HG03378 (cell line): Measurements from ENCODE around the gene ZNF208.
"Not testable (repeated sequence)": the region's sequence is repeated elsewhere in the genome, so short reads cannot be mapped to it uniquely, and the experiment has no call there.

Experiments
- ATAC-seq: cut with Tn5 transposase; IDR thresholded peaks from one replicate; pipeline ENCODE4 v1.9.1; 2021; ENCODE audit warnings: mild to moderate bottlenecking, moderate library complexity; ENCODE audit not compliant: unreplicated experiment

ZNF208 gene

DNA sequence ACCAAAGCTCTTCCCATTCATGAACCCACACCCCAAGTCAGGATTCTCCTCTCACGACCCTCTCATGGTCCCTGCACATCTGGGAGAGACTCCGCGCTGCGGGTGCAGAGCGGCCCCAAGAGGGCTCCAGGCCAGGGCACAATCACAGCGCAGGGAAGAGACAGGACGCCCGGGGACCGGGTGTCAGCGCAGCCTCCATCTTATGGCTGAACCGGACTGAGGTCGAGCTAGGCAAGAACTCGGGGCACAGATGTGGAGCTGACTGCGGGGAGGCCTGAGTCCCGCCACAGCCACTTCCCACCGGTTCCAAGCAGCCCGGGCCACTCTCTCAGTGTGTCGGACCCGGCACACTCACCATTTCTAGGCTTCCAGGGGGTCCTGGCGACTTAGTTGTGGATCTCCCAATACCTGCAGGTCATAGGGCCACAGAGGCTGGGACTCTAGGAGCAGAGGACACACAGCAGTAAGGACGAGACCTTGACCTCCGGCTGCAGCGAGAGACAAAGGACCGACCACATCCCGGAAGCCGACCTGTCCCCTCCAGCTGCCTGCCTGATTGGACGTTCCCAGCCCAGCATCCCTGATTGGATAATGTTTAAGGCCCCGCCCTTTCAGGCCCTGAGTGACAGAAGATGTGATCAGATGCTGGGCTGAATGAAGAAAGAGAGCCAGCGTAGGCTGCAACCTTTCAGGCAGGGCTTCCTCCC, at the start of gene ZNF208:
TSS of gene ZNF208 (minus strand) at position 507 of the 707 bp plus-strand sequence. CDS start at position 358, 149 bp downstream.
- ATAC-seq, result not testable (repeated sequence)

DNA sequence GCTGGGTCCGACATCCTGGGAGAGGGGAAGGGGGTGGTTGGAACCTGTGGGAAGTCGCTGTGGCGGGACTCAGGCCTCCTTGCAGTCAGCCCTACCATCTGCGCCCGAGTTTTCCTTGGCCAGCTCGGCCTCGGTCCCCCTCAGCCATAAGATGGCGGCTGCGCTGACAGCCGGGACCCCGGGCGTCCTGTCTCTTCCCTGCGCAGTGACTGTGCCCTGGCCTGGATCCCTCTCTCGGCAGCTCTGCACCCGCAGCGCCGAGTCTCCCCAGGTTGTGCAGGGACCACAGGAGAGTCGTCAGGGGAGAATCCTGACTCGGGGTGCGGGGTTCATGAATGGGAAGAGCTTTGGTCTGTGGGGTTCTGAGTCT, 41.9 kb upstream of the ZNF208 start:
- peak; percentile 18 for ATAC-seq

DNA sequence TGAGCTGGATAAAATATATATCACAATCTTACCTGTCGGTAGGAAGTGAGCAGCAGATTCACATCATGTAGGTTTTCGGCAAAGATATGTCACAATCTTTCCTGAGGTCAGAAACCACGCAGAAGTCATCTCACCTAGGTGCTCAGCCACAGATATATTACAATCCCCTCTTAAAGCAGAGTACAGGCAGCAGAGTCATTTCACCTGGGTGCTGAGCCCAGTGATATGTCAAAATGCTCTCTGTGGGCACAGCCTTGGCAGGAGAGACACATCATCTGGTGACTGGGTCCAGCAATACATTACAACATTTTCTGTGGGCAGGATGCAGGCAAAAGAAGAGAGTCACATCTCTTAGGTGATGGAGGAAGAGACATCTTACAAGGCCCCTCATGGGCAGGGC, 30.4 kb upstream of the ZNF208 start:
- ATAC-seq, result not testable (repeated sequence)

DNA sequence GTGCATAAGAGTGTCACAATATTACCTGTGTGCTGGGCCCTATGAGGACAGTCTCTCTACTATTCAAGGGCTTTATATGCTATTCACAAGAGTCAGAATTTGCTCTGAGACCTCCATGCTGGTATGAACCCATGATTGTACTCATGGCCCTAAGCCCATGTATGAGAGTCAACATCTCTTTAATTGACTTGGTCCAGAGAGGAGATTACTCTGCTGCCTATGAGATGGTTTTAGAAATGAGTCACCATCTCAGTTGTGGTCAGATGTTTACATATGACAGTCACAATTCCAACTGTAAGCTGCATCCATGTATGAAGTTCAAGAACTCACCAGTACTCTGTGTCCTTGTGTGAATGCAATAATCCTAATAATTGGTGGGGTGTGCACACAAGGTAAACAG, 19.9 kb upstream of the ZNF208 start:
- no peak for ATAC-seq

DNA sequence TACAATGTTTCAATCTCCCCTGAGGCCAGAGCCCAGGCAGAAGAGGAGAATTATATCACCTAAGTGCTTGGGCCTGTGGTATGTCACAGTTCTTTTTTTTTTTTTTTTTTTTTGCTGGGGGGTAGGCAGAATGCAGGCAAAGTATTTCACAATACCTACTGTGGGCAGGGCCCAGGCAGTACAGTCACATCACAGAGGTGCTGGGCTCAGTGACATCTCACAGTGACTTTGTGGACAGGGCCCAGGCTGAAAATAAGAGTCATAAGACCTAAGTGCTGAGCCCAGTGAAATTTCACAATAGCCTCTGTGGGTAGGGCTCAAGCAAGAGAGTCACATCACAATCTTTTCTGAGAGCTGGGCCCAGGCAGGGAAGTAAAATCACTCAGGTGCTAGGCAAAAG, 15.9 kb upstream of the ZNF208 start:
- ATAC-seq, result no peak

DNA sequence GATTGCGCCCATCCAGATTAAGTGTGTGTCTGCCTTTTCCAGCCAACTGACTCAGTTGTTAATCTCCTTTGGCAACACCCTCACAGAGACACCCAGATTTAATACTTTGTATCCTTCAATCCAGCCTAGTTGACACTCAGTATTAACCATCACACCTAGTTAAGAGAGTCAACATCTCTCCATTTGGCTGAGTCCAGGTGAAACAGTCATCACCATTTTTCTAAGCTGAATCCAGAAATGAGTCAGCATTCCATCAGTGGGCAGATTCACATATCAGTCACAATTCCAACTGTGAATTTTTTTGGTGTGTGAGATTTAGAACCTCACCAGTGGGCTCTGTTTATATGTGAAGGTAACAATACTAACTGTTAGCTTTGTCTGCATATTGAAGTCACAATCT, 14.8 kb upstream of the ZNF208 start:
- ATAC-seq, result not testable (repeated sequence)

DNA sequence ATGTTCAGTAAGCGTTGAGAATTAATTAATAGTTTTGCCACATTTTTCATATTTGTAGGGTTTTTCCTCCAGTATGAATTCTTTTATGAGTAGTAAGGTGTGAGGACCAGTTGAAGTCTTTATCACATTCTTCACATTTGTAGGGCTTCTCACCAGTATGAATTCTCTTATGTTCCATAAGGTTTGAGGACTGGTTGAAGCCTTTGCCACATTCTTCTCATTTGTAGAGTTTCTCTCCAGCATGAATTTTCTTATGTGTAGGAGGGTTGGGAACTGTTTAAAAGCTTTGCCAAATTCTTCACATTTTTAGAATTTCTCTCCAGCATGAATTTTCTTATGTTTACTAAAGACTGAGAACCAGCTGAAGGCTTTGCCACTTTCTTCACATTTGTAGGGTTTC, 40.3 kb downstream of the ZNF208 start:
- ATAC-seq, result no peak

DNA sequence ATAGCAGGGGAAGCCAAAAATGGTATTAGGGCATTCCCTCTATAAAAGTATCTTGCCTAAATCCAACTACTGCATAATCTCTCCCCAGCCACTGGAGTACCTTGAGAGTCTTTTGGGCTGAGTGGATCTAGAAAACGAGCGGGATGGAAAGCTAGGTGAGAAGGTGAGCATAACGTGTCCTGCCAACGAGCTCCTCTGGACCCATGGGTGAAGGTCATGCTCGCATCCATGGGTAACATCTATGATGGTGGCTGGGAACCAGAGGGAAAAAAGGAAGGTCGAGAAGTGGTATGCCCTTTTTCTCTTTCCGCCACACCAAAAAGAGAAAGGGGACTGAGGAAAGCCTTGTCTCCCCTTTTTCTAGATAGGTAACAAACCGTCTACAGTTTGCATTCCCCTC, 63.0 kb downstream of the ZNF208 start:
- no peak for ATAC-seq

DNA sequence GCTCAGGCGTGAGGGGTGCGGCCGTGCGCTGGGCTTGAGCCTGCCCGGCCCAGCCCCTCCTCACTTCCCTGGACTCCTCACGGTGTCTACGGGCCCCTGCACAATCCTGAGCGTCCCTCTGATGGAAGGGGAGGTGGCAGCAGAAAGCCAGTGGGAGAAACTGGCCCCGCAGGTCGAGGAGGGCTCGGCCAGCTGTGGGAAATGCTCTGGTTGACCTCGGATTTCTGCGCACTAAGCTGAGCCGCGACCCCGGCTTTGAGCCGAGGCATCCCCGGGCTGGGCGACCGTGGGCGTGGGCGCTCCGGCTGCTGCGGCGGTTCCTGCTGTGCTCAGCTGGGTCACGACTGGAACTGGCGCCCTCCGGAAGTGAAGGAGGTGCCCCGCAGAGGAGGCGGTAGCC, 70.1 kb downstream of the ZNF208 start:
- no peak for ATAC-seq

DNA sequence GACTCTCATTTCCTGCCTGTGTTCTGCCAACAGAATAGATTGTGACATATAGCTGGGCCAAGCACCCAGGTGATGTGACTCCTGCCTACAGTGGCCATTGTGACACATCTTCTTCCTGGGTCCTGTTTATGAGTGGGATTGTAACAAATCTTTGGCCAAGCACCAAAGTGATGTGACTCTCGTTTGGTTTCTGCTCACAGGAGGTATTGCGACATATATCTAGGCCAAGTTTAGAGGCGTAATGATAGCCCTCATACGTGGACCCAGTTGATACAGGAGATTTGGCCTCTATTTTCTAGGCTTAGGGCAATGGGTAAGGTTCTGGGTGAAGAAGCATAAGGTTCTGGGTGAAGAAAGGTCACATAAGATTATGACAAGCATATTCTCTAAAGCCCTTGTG, 76.2 kb downstream of the ZNF208 start:
- no peak for ATAC-seq

DNA sequence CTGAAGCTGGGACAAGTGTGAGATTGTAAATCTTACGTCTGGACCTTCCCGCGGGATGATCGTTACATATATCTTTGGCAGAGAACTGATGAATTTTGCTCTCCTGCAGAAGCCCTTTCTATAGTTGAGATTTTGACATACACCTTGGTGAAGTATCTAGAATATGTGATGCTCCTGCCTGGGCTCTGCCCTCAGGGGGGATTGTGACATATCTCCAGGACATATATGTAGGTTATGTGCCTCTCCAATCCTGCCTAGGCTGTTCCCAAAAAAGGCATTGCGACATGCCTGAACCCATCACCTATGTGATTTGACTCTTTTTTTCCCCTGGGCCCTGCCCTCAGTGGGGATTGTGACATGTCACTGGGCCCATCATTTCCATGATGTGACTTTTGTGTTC, 76.6 kb downstream of the ZNF208 start:
- no peak for ATAC-seq

DNA sequence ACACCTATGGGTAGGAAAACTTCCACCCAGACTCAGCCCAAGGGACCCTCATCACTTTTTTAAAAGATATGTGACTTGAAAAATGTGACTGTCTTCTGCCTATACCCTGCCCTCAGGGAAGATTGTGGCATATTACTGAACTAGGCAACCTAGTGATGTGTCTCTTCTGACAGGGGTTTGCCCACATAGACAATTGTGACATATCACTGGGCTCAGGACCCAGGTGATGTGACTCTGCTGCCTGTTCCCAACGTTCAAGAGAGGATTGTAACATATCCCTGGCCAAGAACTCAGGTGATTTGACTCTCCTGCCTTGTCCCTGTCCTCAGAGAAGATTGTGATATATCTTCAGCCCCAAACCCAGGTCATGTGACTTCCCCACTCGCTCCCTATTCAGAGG, 88.5 kb downstream of the ZNF208 start:
- ATAC-seq, result no peak

DNA sequence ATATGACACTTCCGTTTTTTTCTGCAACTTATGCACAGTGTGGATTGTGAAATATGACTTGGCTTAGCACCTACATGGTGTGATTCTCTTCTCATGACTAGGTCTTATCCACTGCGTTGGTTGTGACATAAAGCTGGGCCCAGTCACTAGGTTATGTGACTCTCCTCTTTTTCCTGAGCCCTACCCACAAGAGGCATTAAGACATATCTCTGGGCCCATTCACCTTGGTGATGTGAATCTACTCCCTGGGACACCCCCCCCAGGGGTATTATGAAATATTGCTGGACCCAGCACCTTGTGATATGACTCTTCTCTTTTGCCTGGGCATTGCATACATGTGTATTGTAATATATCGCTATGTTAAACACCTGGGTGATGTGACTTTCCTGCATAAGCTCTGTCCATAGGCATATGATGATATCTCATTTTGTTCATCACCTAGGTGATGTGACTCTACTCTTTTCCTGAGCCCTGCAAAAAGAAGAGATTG, 89.0 kb downstream of the ZNF208 start:
- no peak for ATAC-seq

DNA sequence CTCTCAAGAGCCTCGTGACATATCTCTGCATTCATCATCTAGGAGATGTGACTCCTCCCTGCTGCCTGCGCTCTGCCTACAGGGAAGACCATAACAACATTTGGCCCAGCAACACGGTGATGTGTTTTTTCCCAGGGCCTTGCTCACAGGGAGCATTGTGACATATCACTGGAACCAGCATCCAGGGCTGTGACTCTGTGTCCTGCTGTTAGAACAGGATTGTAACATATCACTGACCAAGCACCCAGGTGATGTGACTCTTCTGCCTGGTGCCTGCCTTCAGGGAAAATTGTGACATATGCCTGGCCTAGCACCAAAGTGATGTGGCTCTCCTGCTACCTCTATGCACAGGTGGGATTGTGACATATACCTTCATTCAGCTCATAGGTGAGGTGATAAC, 95.3 kb downstream of the ZNF208 start:
- no peak for ATAC-seq

DNA sequence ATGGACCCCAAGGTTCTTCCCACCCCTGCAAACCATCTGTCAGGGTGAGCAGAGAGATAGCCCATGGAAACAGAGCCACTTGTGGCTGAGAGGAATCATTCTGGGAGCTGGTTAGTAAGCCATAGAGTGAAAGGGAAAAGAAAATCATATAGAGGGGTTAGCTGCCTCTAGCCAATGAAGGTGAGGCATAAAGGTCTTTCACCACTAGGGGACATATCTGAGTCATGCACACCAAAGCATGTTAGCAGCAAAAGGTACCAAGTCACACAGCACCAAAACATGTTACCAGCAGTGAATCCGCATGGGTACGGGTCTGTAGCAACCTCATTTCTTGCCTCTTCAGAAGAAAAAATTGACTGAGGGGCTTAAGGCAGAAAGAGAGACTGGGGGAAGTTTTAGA, 98.1 kb downstream of the ZNF208 start:
- ATAC-seq, result no peak

DNA sequence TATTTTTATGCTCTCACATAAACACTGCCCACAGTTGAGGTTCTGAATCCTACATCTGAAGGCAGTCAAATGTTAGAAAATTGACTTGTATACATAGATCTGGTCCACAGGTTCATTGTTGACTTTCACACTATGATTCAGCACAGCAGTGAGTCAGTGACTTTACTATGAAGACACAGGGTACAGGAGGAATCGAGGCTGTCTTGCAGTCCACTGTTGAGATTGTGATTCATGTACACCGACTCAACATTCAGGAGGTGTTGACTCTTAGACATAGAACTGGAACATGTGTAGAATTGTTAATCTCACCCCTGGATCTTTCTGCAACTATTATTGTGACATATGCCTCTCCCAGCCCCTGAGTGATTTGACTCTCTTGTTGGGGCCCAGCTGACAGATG, 100.4 kb downstream of the ZNF208 start:
- ATAC-seq, result no peak

DNA sequence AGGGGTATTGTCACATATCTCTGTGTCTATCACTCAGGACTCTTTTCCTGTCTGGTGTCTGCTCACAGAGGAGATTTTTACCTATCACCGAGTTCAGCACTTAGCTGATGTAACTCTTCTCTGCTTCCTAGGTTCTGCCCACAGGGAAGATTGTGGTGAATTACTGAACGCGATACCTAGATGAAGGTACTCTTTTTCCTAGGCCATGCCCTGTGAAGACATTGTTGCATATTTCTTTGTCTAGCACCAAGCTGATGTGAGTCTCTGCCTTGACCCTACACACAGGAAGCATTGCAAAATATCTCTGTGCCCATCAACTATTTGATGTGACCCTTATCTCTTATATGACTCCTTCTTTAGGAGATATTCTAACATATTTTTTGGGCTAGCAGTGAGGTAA, 102.7 kb downstream of the ZNF208 start:
- no peak for ATAC-seq

DNA sequence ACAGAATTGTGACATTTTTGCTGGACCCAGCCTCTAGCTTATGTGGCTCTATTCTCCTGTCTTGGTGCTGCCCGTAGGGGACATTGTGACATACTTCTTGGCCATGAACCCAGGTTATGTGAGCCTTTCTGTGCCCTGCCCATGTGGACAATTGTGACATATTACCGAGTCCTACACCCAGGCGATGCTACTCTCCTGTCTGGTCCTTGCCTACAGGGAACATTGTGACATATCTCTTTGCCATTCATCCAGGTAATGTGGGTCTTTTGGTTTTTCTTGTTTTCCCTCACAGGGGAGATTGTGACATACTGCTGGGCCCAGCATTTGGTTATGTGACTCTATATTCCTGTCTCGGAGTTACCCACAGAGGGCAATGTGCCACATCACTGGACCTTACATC, 103.2 kb downstream of the ZNF208 start:
- no peak for ATAC-seq

DNA sequence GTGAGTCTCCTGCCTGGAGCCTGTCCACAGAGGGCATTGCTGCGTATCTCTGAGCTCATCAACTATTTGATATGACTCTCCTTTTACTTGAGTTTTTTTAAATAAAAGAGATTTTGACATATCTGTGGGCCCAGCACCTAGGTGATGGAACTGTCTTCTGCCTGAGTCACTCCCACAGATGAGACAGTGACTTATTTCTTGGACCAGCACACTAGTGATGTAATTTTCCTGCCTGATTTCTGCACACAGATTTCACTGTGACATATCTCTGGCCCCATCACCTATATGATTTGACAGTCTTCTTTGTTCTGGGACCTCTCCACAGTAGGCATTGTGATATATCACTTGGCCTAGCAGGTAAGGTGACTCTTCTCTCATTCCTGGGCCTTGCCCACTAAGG, 108.2 kb downstream of the ZNF208 start:
- no peak for ATAC-seq

DNA sequence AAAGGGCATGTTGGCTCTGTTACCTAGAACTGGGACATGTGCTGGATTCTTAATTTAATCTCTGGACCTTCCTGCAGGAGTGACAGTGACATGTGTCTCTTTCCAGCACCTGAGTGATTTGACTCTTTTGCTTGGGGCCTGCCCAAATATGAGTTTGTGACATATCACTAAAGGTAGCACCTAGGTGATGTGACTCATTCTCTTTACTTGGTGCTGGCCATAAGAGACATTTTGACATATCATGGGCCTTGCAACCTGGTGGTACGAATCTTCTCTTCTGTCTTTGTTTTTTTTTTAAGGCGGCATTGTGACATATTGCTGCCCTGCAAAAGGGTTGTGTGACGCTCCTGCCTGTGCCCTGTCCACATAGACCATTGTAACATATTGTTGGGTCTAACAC, 108.9 kb downstream of the ZNF208 start:
- no peak for ATAC-seq

DNA sequence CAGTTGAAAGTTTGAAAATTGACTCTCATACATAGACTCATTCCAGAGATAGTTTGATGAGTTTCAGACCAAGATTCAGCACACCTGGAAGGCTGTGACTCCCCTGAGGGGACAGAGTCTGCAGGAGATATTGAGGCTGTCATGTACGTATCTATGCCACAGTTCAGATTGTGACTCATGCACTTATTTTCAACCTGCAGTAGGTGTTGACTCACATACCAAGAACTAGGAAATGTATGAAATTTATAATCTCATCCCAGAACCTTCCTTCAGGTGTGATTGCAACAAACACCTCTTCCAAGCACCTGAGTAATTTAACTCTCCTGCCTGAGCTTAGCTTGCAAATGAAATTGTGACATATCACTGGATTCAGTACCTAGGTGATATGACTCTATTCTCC, 110.3 kb downstream of the ZNF208 start:
- no peak for ATAC-seq

DNA sequence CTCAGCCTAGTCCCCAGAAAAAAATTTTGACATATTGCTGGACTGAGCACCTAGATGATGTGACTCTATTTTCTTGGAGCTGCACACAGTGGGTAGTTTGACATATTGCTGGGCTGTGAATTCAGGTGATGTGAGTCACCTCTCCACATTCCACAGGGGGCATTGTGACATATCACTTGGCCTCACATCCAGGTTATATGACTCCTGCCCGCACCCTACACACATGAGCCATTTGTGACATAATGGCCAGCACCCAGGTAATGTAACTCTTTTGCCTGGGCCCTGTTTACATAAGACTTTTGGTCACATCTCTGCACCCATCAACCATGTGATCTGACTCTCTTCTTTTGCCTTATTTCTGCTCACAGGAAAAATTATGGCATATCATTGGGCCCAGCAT, 119.7 kb downstream of the ZNF208 start:
- ATAC-seq, result no peak

DNA sequence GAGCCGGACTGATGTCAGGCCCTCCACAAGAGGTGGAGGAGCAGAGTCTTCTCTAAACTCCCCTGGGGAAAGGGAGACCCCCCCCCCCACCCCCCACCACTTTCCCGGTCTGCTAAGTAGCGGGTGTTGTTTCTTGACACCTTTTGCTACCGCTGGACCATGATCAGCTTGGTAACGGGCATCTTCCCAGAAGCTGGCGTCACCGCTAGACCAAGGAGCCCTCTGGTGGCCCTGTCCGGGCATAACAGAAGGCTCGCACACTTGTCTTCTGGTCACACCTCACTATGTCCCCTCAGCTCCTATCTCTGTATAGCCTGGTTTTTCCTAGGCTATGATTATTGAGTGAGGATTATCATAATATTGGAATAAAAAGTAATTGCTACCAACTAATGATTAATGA, 120.7 kb downstream of the ZNF208 start:
- not testable (repeated sequence) for ATAC-seq
